KOPT-K1 (cell line): ENCODE measurements around the gene PLEKHD1.

Experiments used
- H3K27ac ChIP-seq: fragments of 200-600 bp; sonication (generic); 2 replicates; pipeline ENCODE4 v1.5.1; 2016; ENCODE audit warnings: antibody characterized with exemption, mild to moderate bottlenecking, low read depth, low read length; ENCODE audit not compliant: poor library complexity, severe bottlenecking
- H3K36me3 ChIP-seq: fragments of 200-600 bp; sonication (generic); 2 replicates; pipeline ENCODE4 v1.5.1; 2017; ENCODE audit warnings: antibody characterized with exemption, mild to moderate bottlenecking, low read length, moderate library complexity; ENCODE audit not compliant: insufficient read depth
- H3K9me3 ChIP-seq: fragments of 200-600 bp; sonication (generic); 2 replicates; pipeline ENCODE4 v1.5.1; 2017; ENCODE audit warnings: antibody characterized with exemption, low read length, mild to moderate bottlenecking; ENCODE audit not compliant: insufficient read depth, poor library complexity, severe bottlenecking

The PLEKHD1 gene

DNA sequence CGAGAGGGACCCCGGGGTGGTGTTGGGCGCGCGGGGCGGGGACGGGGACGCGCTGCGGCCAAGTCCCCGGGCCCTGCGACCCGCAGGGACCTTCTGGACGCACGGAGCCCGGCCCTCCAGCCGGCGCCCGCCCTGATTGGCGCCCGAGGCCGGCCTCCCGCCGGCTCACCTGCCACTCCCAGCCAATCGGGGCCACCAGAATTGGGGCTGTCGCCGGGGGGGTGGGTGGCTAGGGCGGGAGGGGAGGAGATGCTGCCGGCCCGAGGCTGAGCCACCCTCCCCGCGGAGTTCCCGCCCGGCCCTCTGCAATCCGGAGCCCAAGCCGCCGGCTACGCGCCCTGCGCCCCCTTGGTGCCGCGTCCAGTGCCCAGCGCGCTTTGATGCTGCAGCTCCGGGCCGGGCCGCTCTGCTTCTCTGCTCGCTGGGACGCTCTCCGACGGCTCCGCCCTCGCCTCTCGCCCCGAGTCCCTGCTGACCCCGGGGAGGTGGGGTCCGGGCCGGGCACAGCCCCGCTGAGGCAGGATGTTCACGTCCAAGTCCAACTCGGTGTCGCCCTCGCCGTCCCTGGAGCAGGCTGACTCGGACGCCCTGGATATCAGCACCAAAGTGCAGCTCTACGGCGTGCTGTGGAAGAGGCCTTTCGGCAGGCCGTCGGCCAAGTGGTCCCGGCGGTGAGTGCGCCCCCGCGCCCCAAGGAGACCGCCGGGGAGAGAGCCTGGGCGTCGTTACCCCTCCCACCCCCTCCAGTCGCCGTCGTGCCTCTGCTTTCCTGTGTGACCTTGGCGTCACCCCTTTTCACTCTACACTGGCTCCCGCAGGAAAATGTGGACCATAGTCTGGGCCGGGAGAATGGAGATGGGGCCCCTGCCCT lies at the start of gene PLEKHD1:
Gene PLEKHD1 (plus strand): TSS at position 285 of the 871 bp plus-strand sequence. CDS start 238 bp downstream, at position 523.
- Histone ChIP-seq H3K36me3 (no peaks in the 10 kb centered on the region), H3K9me3 (no peaks in the 10 kb centered on the region), H3K27ac (no peak within 1 kb of the TSS)

DNA sequence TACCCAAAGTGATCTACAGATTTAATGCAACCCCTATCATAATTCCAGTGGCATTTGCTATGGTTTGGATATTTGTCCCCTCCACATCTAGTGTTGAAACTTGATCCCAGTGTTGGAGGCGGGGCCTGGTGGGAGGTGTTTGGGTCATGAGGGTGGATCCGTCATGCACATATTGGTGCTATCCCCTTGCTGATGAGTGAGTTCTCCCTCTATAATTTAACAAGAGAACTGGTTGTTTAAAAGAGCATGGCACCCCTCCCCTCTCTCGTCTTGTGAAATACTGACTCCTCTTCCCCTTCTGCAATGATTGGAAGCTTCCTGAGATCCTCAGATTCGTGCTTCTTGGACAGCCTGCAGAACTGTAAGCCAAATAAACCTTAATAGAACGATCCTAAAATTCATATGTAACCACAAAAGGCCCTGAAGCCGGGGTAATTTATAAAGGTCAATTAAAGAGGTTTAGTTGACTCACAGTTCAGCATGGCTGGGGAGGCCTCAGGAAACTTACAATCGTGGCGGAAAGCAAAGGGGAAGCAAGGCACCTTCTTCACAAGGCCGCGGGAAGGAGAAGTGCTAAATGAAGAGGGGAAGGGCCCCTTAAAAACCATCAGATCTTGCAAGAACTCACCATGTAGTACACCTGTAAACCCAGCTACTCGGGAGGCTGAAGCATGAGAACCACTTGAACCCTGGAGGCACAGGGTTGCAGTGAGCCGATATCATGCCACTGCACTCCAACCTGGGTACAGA lies 44.8 kb upstream of the PLEKHD1 start:
- Histone ChIP-seq H3K36me3 (peaks cover 26% of the 10 kb centered on the region), H3K9me3 (no peaks in the 10 kb centered on the region), H3K27ac (no peak overlapping the region)

DNA sequence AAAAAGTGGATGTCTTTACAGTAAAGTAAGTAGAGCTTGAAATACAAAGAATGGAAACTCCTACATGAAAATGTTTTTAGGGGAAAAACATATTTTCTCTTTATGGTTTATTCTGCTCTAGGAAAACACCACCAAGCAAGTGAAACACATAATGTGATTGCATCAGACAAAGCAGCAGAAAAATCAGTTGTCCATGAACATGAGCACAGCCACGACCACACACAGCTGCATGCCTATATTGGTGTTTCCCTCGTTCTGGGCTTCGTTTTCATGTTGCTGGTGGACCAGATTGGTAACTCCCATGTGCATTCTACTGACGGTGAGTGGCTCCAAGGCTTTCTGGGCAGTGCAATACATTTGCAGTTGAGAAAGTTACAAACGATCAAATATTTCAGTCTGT lies 42.6 kb upstream of the PLEKHD1 start:
- Histone ChIP-seq H3K27ac (no peak overlapping the region), H3K9me3 (no peaks in the 10 kb centered on the region), H3K36me3 (peaks cover 36% of the 10 kb centered on the region)

DNA sequence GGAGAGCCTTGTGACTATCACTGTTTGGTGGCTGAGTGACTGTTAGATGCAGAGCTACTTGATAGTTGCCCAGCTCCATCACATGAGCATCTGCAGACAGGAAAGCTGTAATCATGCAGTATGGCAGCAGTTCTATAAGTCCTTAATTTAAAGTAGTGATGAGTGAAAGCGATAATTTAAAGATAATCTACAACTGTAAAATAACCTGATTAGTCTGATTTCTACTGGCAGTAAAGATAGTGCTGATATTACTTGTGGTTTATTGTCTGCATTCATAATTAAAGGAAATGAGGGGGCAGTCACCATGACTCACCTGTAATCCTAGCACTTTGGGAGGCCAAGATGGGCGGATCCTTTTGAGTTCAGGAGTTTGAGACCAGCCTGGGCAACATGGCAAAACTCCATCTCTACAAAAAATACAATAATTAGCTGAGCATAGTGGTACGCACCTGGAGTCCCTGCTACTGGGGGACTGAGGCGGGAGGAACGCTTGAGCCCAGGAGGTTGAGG lies 41.2 kb upstream of the PLEKHD1 start:
- Histone ChIP-seq H3K36me3 (peaks cover 42% of the 10 kb centered on the region), H3K9me3 (no peaks in the 10 kb centered on the region), H3K27ac (no peak overlapping the region)

DNA sequence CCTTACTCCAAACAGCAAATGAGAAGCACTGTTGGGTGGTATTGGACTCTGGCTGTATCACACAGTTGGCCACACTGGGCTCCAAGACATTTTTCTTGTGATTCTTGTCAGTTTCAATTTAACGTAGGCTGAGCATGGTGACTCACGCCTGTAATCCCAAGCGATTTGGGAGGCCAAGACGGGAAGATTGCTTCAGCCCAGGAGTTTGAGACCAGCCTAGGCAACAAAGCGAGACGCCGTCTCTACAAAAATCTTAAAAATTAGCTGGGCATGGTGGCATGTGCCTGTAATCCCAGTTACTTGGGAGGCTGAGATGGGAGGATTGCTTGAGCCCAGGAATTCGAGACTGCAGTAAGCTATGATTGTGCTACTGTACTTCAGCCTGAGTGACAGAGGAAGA lies 35.3 kb upstream of the PLEKHD1 start:
- Histone ChIP-seq H3K36me3 (peaks cover 30% of the 10 kb centered on the region), H3K27ac (no peak overlapping the region), H3K9me3 (no peaks in the 10 kb centered on the region)

DNA sequence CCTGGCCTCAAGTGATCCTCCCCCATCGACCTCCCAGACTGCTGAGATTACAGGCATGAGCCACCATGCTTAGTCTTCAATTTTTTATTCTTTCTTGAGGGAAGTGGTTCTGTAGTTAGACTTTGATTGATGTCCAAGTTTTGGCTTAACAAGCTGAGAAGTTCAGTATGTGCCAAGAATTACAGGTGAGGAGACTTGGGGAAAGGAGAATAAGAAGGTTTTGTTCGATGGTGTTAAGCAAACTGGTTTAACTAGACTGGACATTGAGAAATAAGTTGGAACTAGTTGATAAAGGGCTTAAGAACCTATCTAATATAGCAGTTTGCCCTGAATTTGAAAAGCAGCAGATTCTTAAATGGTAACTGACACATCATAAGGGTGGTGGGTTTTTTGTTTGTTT lies 32.6 kb upstream of the PLEKHD1 start:
- H3K36me3 ChIP-seq: peaks cover 43% of the 10 kb centered on the region
- no peaks in the 10 kb centered on the region for H3K9me3 ChIP-seq
- H3K27ac ChIP-seq: no peak overlapping the region

DNA sequence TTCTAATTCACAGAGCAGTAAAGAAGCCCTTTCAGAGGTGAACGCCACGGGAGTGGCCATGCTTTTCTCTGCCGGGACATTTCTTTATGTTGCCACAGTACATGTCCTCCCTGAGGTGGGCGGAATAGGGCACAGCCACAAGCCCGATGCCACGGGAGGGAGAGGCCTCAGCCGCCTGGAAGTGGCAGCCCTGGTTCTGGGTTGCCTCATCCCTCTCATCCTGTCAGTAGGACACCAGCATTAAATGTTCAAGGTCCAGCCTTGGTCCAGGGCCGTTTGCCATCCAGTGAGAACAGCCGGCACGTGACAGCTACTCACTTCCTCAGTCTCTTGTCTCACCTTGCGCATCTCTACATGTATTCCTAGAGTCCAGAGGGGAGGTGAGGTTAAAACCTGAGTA lies 26.2 kb upstream of the PLEKHD1 start:
- peaks cover 92% of the 10 kb centered on the region for H3K36me3 ChIP-seq
- no peak overlapping the region for H3K27ac ChIP-seq
- H3K9me3 ChIP-seq: no peaks in the 10 kb centered on the region

DNA sequence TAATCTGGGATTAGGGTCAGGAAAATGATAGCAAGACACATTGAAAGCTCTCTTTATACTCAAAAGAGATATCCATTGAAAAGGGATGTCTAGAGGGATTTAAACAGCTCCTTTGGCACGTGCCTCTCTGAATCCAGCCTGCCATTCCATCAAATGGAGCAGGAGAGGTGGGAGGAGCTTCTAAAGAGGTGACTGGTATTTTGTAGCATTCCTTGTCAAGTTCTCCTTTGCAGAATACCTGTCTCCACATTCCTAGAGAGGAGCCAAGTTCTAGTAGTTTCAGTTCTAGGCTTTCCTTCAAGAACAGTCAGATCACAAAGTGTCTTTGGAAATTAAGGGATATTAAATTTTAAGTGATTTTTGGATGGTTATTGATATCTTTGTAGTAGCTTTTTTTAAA lies 25.4 kb upstream of the PLEKHD1 start:
- H3K36me3 ChIP-seq: peaks cover 84% of the 10 kb centered on the region

DNA sequence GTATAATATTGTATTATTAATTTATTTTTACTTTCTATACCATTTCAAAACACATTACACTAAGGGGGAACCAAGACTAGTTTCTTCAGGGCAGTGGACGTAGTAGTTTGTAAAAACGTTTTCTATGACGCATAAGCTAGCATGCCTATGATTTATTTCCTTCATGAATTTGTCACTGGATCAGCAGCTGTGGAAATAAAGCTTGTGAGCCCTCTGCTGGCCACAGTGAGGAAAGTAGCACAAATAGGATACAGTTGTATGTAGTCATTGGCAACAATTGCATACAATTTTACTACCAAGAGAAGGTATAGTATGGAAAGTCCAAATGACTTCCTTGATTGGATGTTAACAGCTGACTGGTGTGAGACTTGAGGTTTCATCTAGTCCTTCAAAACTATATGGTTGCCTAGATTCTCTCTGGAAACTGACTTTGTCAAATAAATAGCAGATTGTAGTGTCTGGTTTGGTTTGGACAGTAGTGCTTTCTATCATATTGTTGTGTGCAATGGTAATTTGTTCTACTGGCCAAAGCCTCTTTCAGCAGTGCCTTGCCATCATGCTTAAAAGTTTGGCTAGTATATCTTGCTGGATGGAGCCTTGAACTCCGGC lies 24.3 kb upstream of the PLEKHD1 start:
- H3K27ac ChIP-seq: no peak overlapping the region
- peaks cover 73% of the 10 kb centered on the region for H3K36me3 ChIP-seq
- H3K9me3 ChIP-seq: no peaks in the 10 kb centered on the region

More for the DNA sequence above, 25.4 kb upstream of the PLEKHD1 start:
- H3K9me3 ChIP-seq: no peaks in the 10 kb centered on the region
- H3K27ac ChIP-seq: no peak overlapping the region

DNA sequence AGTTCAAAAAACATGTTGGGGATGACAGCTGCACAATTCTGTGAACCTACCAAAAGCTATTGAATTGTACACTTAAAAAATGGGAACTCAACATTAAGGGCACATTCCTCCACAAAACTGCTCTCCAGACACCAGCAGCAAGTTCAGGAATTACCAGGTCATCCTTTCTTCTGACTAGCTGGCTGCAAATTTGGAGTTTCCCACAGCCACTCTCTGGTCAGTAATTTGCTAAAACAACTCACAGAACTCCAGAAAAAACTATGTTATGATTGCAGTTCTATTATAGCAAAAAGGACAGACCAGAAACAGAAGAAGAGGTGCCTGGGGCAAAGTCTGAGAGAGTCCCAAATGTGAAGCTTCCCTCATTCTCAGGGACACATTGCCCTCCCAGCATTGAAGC lies 20.1 kb upstream of the PLEKHD1 start:
- Histone ChIP-seq H3K27ac (no peak overlapping the region), H3K36me3 (peaks cover 31% of the 10 kb centered on the region), H3K9me3 (no peaks in the 10 kb centered on the region)

DNA sequence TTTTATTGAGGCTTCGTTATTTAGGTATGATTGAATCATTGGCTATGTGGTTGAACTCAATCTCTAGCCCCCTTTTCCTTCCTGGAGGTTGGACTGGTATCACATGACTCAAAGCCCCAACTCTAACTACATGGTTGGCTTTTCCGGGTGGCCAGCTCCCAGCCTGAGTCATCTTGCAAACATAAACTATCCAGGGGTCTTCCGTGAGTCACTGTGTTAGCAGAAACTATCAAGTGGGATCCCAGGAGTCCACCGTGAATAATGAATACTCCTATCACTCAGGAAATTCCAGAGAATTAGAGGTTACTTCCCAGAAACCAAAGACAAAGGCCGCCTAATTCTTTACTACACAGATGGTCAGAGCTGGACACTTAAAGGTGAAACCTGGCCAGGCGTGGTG lies 19.7 kb upstream of the PLEKHD1 start:
- Histone ChIP-seq H3K9me3 (no peaks in the 10 kb centered on the region), H3K36me3 (peaks cover 28% of the 10 kb centered on the region), H3K27ac (no peak overlapping the region)

DNA sequence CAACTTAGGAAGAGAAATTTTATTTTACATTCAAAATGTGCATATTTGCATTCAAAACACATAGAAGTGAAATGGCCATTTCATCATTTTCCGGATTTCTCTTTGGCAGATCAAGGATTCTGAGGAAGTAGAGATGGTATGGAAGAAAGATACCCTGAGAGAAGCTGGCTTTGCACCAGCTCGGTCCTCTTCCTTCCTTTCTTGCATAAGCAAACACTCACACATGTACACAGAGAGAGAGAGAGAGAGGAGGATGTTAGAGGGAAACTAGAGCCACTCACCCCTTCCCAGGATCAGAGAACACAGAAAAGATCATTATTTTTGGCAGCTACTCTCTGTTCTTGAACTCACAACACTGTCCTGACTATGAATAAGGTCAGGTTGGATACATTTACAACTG lies 15.6 kb upstream of the PLEKHD1 start:
- Histone ChIP-seq H3K9me3 (no peaks in the 10 kb centered on the region), H3K27ac (no peak overlapping the region), H3K36me3 (no peaks in the 10 kb centered on the region)

DNA sequence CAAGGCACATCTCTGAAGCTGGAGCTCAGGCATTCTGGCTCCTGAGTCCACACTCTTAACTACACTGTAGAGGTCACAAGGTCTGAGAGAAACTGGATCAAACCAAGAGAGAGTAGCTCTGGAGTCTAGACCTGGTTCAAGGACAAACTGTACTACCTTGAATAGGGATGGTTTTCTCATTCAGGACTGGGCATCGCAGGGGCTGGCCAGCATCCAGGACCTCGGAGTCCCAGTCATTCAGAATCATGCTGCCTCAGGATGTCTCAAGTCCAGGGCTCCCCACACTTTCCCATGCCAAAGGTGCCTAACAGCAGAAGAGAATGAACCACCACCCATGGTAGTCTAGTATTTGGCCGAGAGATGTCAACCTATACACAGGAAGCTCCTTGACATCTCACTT lies 13.1 kb upstream of the PLEKHD1 start:
- Histone ChIP-seq H3K27ac (no peak overlapping the region), H3K9me3 (no peaks in the 10 kb centered on the region), H3K36me3 (no peaks in the 10 kb centered on the region)

DNA sequence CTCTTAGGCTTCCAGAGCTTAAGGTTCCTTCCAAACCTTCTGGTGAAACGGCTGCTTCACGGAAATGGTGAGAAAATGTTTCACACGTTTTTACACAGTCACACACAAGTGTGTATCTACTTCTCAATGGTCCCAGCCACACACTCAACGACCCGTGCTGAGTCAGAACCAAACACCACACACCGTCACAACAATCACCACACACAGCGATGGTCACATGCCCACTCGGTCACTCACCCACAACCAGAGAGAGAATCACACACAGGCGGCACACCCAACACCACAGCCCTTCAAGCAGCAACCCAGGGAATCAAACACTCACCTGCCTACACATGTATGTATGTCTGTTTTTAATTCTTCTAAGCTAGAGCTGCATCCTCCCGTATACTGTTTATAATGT lies 12.6 kb upstream of the PLEKHD1 start:
- Histone ChIP-seq H3K36me3 (no peaks in the 10 kb centered on the region), H3K27ac (no peak overlapping the region), H3K9me3 (no peaks in the 10 kb centered on the region)

DNA sequence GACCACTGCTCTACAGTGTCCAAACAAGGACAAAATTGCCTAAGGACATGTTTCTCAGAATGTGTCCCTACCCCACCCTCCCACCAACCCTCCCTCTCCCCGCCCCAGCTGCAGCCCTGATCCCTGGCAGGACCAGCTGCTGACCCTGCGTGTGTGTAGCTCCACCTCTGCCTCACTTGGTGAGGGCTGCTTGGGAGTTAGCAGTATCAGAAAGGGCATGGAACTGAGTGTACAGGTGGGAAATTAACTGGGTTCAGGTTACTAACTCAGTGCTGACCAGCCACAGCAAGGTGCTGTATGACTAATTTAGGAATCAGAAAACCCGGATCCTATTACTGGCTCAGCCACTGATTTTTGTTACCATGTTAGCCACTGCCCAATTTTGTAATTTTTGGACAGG lies 11.3 kb upstream of the PLEKHD1 start:
- Histone ChIP-seq H3K27ac (no peak overlapping the region), H3K9me3 (no peaks in the 10 kb centered on the region), H3K36me3 (no peaks in the 10 kb centered on the region)
